HG03045 (cell line): ENCODE results near the gene UACA.
"Not testable (repeated sequence)": the region's sequence is repeated elsewhere in the genome, so short reads cannot be mapped to it uniquely, and the experiment has no call there.

ENCODE experiments used
- ATAC-seq: cut with Tn5 transposase; IDR thresholded peaks from one replicate; pipeline ENCODE4 v1.9.1; 2021; ENCODE audit warnings: mild to moderate bottlenecking, moderate library complexity; ENCODE audit not compliant: unreplicated experiment

UACA gene

DNA sequence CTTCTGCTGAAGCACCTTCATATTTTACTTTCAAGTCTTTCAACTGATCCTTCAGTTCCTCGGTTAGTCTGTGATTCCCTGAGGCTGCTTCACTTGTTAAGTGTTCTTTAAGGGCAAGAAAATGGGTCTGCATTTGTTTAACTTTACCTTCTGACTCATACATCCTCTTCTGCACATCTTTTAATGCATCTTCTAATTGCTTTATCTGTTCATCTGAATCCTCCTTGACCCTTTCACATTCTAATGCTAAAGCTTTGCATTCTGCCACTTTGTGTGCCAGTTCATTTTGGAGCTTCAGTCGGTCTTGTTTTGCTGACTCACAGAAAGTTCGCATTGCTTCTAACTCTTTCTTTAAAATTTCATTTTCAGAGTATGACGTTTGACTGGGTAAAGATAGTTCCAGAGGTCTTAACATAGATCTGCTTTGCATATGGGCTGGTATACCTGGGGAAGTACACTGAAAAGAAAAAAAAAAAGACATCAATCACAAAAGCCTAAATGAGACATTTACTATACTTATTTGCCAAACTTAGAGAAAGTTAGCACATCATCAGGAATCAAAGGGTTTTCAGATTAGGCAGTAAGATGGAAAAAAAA lies 94.3 kb downstream of the UACA start:
- peak; percentile 87 for ATAC-seq

GRCh38 chr15:70665599-70665998 lies 97.8 kb downstream of the UACA start:
- no peak for ATAC-seq

DNA sequence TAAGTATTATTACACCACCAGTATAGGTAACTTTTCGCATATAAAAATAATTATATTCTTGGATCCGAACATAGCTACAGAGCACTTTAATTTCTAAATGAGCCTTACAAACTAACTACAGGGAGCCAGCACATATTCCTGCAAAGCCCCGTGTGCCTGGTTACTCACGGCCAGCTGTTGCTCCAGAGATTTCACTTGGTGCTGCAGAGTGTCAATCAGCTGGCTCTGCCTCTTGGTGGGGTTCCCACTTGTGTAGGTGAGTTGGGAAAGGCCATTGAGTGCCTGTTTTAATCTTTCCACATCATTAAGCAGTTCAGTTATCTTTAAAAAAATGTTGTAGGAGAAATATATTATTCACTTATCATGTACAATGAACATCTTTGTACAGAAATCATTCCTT lies 98.9 kb downstream of the UACA start:
- no peak for ATAC-seq

DNA sequence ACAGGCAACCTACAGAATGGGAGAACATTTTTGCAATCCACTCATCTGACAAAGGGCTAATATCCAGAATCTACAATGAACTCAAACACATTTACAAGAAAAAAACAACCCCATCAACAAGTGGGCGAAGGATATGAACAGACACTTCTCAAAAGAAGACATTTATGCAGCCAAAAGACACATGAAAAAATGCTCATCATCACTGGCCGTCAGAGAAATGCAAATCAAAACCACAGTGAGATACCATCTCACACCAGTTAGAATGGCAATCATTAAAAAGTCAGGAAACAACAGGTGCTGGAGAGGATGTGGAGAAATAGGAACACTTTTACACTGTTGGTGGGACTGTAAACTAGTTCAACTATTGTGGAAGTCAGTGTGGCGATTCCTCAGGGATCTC lies 100.3 kb downstream of the UACA start:
- ATAC-seq = not testable (repeated sequence)

DNA sequence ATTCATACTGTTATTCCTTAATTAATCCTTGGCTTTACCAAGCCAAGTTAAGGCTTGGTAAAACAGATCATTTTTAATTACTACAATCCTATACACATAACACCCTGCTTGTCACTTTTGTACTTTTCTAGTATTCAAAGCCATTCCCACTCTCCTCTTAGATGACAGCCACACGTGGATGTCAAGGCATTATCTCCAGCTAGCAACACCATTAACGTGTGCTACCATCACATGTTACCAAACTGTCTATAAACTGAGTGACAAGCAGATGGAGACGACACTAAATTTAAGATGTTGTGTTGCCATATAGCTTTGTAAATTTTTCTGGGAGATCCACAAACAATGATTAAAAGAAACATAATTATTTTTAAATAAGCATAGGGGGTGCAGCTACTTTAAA lies 103.7 kb downstream of the UACA start:
- no peak for ATAC-seq

- ATAC-seq = no peak
Observed at GRCh38 chr15:70658641-70659040, 104.7 kb downstream of the UACA start.

DNA sequence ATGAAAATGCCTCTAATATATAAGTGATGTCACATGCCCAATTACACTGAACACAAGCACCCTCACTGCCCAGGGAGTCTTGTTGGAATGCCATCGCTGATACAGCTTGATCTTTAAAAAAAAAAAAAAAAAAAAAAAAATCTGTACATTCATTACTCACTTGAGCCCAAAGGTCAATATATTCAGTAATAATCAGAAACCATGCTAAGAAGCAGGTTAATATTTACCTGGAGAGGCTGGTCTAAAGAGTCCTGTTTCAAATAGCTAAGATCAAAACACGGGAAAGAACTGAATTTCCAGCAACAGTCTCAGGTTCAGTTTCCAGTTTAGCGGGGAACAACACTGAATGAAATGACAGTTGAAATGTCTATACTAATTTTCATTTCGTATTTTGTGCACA lies 109.9 kb downstream of the UACA start:
- ATAC-seq = no peak

DNA sequence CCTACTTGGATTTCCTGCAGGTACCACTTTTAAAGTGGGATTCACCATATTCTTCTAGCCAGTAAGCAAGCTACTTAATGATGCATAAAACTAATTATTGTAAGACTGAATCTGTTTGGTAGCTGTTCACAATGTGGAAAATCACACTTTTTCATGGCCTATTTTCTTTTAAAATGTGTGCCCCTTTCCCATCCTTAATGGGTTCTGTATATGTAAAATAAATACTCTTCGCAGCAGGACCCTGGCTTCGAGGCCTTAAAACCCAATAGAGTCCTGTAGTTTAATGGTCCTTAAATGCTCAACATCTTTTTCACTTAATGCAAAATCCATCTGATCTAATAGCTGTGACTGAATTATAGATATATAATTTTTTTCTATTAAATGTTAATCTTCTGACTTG lies 111.0 kb downstream of the UACA start:
- no peak for ATAC-seq

DNA sequence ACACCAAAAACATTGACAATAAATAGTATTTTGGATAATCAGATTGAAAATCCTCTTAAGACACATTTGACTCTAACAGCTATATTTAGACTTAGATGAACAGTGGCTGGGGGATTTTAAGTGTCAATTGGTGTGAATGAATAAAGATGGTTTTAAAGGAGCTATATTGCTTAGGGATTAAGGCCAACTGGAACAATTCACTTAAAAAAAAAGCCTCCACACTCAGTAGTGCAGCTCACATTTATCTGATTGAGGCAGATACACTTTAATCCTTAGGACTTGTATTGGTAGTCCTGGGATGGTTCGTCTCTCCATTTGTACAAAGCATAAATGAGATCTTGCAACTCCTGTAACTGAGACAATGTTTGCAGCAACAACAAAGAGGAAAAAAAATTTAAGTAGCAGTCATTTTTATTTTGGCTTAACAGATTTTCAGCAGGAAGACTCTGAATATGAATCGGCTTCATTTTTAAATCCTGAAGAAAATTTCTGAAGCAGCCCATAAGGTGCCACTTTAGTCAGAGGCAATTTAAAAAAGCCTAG lies 112.0 kb downstream of the UACA start:
- ATAC-seq = no peak

DNA sequence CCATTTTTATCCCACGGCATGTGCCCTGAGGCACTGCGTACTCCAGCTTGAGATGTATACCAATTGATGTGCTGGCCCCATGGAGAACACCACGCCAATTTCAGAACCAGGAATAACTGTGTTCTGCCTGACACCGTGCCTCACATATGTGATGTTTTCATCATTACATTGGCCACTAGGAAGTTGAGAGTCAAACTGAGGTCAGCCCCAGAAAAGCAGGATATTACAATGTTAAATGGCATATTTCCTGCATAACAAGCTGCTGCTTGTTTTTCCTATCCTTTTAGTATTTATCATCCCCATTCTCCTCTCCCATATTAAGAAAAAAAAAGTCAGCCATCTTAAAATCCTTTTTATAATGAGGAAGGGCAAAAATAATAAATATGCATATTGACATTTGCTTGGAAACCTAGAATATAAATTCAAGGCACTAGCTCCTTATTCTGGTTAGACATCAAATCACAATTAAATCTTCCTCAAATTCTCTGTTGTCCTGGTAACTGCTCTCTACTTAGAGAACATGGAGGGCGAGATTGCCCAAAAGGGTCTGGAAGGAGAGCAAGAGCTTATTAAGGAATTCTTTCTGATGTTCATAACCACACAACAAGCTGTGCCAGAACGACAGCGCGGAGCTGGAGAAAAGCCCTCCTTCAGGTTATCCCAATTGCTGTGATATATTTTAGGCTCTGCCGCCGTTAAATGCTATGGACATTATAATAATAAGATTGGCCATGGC lies 112.6 kb downstream of the UACA start:
- ATAC-seq = no peak

GRCh38 chr15:70647396-70647795 lies 116.0 kb downstream of the UACA start:
- no peak for ATAC-seq

- no peak for ATAC-seq
Observed at GRCh38 chr15:70646169-70646568, 117.2 kb downstream of the UACA start.

- no peak for ATAC-seq
Observed at GRCh38 chr15:70643783-70644125, 119.6 kb downstream of the UACA start.

- ATAC-seq = no peak
Observed at GRCh38 chr15:70643106-70643782, 120.1 kb downstream of the UACA start.

DNA sequence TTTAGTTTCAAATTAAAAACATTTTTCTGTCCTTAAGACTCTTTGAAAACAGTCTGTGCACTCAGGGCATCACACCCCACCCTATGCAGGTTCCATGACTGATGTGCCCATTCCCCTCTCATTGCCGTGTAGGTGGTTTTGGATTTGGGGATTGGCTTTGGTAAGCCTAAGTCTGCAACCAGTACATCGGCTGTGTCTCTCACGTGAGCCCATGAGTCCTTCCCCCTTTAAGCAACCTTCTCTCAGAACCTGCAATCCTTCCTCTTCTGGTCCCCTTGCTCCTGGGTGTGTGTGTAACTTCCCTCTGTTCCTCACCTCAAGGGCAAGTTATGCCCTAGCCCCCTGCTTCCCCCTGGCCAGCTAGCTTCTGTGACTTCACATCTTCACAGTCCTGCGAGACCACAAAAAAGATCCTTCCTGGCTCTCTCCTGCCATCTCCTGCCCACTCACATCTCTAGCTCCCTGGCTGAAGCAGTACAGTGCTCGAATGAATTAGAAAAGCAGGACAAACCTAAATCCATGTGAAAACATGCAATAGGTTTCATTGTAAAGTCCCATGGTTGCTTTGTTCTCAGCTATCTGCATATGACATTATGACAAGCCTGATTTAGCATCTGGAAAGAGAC lies 126.7 kb downstream of the UACA start:
- ATAC-seq = no peak

GRCh38 chr15:70635895-70636294 lies 127.5 kb downstream of the UACA start:
- ATAC-seq = no peak

GRCh38 chr15:70633991-70634390 lies 129.4 kb downstream of the UACA start:
- no peak for ATAC-seq

GRCh38 chr15:70633103-70633831 lies 130.1 kb downstream of the UACA start:
- ATAC-seq = no peak

GRCh38 chr15:70632491-70633102 lies 130.8 kb downstream of the UACA start:
- ATAC-seq = no peak

DNA sequence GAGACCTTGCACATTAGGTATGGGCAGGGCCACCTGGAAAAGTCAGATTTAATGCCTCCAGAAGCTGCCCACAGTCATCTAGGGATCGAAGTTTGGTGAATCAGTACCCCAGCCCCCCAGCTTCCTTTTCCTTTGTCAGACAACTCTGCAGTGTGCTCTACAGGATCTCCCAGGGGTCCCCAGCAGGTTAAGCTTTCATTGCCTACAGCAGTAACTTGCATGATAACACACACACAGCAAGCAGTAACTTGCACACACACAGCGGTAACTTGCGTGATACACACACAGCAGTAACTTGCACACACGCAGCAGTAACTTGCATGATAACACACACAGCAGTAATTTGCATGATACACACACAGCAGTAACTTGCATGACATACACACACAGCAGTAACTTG lies 131.3 kb downstream of the UACA start:
- no peak for ATAC-seq
